AG10803 (cell line): ENCODE measurements around the gene ARID3A.
"Not testable (repeated sequence)": the region's sequence is repeated elsewhere in the genome, so short reads cannot be mapped to it uniquely, and the experiment has no call there.

Experiments
- DNase-seq: peaks from one replicate; pipeline ENCODE4 v3.0.0; 2010; ENCODE audit warnings: low read depth
- H3K4me3 ChIP-seq: 2 replicates; pipeline ENCODE4 v1.5.1; 2011; ENCODE audit warnings: mild to moderate bottlenecking, low read length, control low read depth
- CTCF ChIP-seq: conservative IDR thresholded peaks from 2 replicates; pipeline ENCODE4 v1.5.1; 2011; ENCODE audit warnings: mild to moderate bottlenecking, low read length, control low read depth, inconsistent platforms

ARID3A gene

GRCh38 chr19:925526-926322, at the start of gene ARID3A:
Gene ARID3A (plus strand): TSS chr19:926035. CDS start chr19:929529, 3,494 bp downstream.
- peak; percentile 73 for DNase-seq
- peak within 1 kb of the TSS; percentile 79 for H3K4me3 ChIP-seq
- TF ChIP-seq CTCF = no peak

GRCh38 chr19:876089-876488, 49.7 kb upstream of the ARID3A start:
- no peak overlapping the region for H3K4me3 ChIP-seq
- TF ChIP-seq CTCF = no peak
- no peak for DNase-seq

- no peak for DNase-seq
- TF ChIP-seq CTCF = no peak
- no peak overlapping the region for H3K4me3 ChIP-seq
Observed at GRCh38 chr19:876780-877314, 49.0 kb upstream of the ARID3A start.

GRCh38 chr19:877992-878660, 47.7 kb upstream of the ARID3A start:
- not testable (repeated sequence) for H3K4me3 ChIP-seq, DNase-seq

- not testable (repeated sequence) for H3K4me3 ChIP-seq, DNase-seq
Observed at GRCh38 chr19:878751-879561, 46.9 kb upstream of the ARID3A start.

GRCh38 chr19:879711-880438, 46.0 kb upstream of the ARID3A start:
- no peak overlapping the region for H3K4me3 ChIP-seq
- TF ChIP-seq CTCF = no peak
- no peak for DNase-seq

GRCh38 chr19:881385-882071, 44.3 kb upstream of the ARID3A start:
- no peak overlapping the region for H3K4me3 ChIP-seq
- TF ChIP-seq CTCF = no peak
- no peak for DNase-seq
